HEK293T (cell line): ENCODE results near the gene MAN1C1.

Experiments
- ARNT ChIP-seq: fragments of 450-650 bp; IDR thresholded peaks from 2 replicates; pipeline ENCODE4 v1.6.1; 2017; ENCODE audit warnings: mild to moderate bottlenecking
- BHLHE40 ChIP-seq: fragments of 450-650 bp; IDR thresholded peaks from 2 replicates; pipeline ENCODE4 v1.6.1; 2016; ENCODE audit warnings: mild to moderate bottlenecking, moderate library complexity, borderline replicate concordance
- CTBP1 ChIP-seq: fragments of 450-650 bp; IDR thresholded peaks from 2 replicates; pipeline ENCODE4 v1.6.1; 2016; ENCODE audit warnings: borderline replicate concordance
- FOXA1 ChIP-seq: fragments of 450-650 bp; IDR thresholded peaks from 2 replicates; pipeline ENCODE4 v1.6.1; 2016; ENCODE audit warnings: mild to moderate bottlenecking
- FOXK2 ChIP-seq: fragments of 450-650 bp; IDR thresholded peaks from 2 replicates; pipeline ENCODE4 v1.6.1; 2016; ENCODE audit warnings: mild to moderate bottlenecking
- LEF1 ChIP-seq: fragments of 450-650 bp; IDR thresholded peaks from 2 replicates; pipeline ENCODE4 v1.6.1; 2017; ENCODE audit warnings: mild to moderate bottlenecking, borderline replicate concordance
- NFRKB ChIP-seq: fragments of 450-650 bp; IDR thresholded peaks from 2 replicates; pipeline ENCODE4 v1.6.1; 2016; ENCODE audit warnings: mild to moderate bottlenecking, moderate library complexity
- SP1 ChIP-seq: fragments of 450-650 bp; IDR thresholded peaks from 2 replicates; pipeline ENCODE4 v1.6.1; 2017
- SUZ12 ChIP-seq: fragments of 450-650 bp; IDR thresholded peaks from 2 replicates; pipeline ENCODE4 v1.6.1; 2016; ENCODE audit warnings: mild to moderate bottlenecking
- TARDBP ChIP-seq: fragments of 450-650 bp; IDR thresholded peaks from 2 replicates; pipeline ENCODE4 v1.6.1; 2016
- ZNF384 ChIP-seq: fragments of 450-650 bp; IDR thresholded peaks from 2 replicates; pipeline ENCODE4 v1.6.1; 2016

DNA sequence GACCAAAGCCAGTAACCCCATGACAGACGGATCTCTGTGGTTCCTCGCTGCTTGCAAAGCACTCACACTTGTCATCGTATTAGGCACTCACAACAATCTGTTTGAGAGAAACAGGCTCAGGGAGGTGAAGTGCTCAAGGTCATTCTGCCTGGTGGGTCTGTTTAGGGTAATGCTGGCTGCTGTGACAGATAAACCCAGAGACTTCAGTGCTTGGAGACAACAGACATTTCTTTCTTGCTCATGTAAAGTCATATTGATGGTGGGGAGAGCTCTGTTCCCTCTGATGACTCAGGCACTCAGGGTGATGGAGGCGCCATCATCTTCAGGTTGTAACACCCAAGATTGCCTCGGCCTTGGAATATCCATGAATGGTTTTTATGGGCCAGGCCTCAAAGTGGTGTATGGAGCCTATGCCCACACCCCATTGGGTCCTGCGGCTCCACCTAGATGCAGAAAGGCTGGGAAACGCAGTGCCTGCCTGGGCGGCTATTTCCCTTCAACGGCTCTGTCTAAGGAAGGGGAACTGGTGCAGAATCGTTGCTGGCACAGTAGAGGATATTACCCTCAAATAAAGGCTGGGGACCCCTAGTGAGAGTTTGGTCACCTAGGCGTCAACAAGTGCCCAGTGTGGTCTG lies 111.8 kb downstream of the MAN1C1 start:
- TF ChIP-seq FOXA1 (no peak), TARDBP (no peak), BHLHE40 (no peak), FOXK2 (no peak), NFRKB (no peak), SP1 (no peak), ARNT (no peak), SUZ12 (no peak), CTBP1 (no peak), LEF1 (no peak), ZNF384 (no peak)
